ENCODE measurements around the gene BDH1.
A peak's percentile ranks its signal among the peaks of the same experiment; 100 is the strongest.
"Not testable (repeated sequence)": the region's sequence is repeated elsewhere in the genome, so short reads cannot be mapped to it uniquely, and the experiment has no call there.

The BDH1 gene

GRCh38 chr3:197525706-197526105 lies 30.1 kb downstream of the BDH1 start:
- Histone ChIP-seq H3K4me3 (ENCODE audit: low read length) (no peak overlapping the region), H3K36me3 (ENCODE audit: insufficient read depth, low read length) (no peaks in the 10 kb centered on the region), H3K4me2 (ENCODE audit: low read length) (no peak overlapping the region), H3K9ac (ENCODE audit: low read depth, low read length) (no peak overlapping the region), H3K9me3 (replicated peaks; ENCODE audit: low read length) (no peaks in the 10 kb centered on the region), H3K27me3 (ENCODE audit: control insufficient read depth, insufficient read depth, low read length) (peaks cover 4% of the 10 kb centered on the region), H3K4me1 (ENCODE audit: control insufficient read depth, insufficient read depth, low read length) (peaks cover 11% of the 10 kb centered on the region)

GRCh38 chr3:197524128-197524527 lies 31.6 kb downstream of the BDH1 start:
- no peak overlapping the region for H3K4me2 ChIP-seq (ENCODE audit: low read length)
- no peak overlapping the region for H3K9ac ChIP-seq (ENCODE audit: low read depth, low read length)
- peaks cover 21% of the 10 kb centered on the region for H3K4me1 ChIP-seq (ENCODE audit: control insufficient read depth, insufficient read depth, low read length)
- no peak overlapping the region for H3K4me3 ChIP-seq (ENCODE audit: low read length)
- H3K27me3 ChIP-seq (ENCODE audit: control insufficient read depth, insufficient read depth, low read length), result peaks cover 4% of the 10 kb centered on the region
- H3K36me3 ChIP-seq (ENCODE audit: insufficient read depth, low read length), result no peaks in the 10 kb centered on the region
- H3K9me3 ChIP-seq (replicated peaks; ENCODE audit: low read length), result no peaks in the 10 kb centered on the region

GRCh38 chr3:197523526-197523925 lies 32.2 kb downstream of the BDH1 start:
- H3K9me3 ChIP-seq (replicated peaks; ENCODE audit: low read length), result no peaks in the 10 kb centered on the region
- no peak overlapping the region for H3K4me2 ChIP-seq (ENCODE audit: low read length)
- no peak overlapping the region for H3K9ac ChIP-seq (ENCODE audit: low read depth, low read length)
- H3K4me3 ChIP-seq (ENCODE audit: low read length), result no peak overlapping the region
- peaks cover 4% of the 10 kb centered on the region for H3K27me3 ChIP-seq (ENCODE audit: control insufficient read depth, insufficient read depth, low read length)
- H3K4me1 ChIP-seq (ENCODE audit: control insufficient read depth, insufficient read depth, low read length), result peaks cover 21% of the 10 kb centered on the region
- H3K36me3 ChIP-seq (ENCODE audit: insufficient read depth, low read length), result no peaks in the 10 kb centered on the region

- H3K4me3 ChIP-seq (ENCODE audit: low read length), result no peak overlapping the region
- H3K4me2 ChIP-seq (ENCODE audit: low read length), result no peak overlapping the region
- H3K27me3 ChIP-seq (ENCODE audit: control insufficient read depth, insufficient read depth, low read length), result peaks cover 4% of the 10 kb centered on the region
- no peak overlapping the region for H3K9ac ChIP-seq (ENCODE audit: low read depth, low read length)
- H3K9me3 ChIP-seq (replicated peaks; ENCODE audit: low read length), result no peaks in the 10 kb centered on the region
- H3K4me1 ChIP-seq (ENCODE audit: control insufficient read depth, insufficient read depth, low read length), result peaks cover 21% of the 10 kb centered on the region
- no peaks in the 10 kb centered on the region for H3K36me3 ChIP-seq (ENCODE audit: insufficient read depth, low read length)
Measured at GRCh38 chr3:197522881-197523441, 32.8 kb downstream of the BDH1 start.

- Histone ChIP-seq H3K4me1 (ENCODE audit: control insufficient read depth, insufficient read depth, low read length) (peaks cover 22% of the 10 kb centered on the region), H3K4me2 (ENCODE audit: low read length) (no peak overlapping the region), H3K27me3 (ENCODE audit: control insufficient read depth, insufficient read depth, low read length) (peaks cover 3% of the 10 kb centered on the region), H3K36me3 (ENCODE audit: insufficient read depth, low read length) (no peaks in the 10 kb centered on the region), H3K9me3 (replicated peaks; ENCODE audit: low read length) (no peaks in the 10 kb centered on the region), H3K4me3 (ENCODE audit: low read length) (no peak overlapping the region), H3K9ac (ENCODE audit: low read depth, low read length) (no peak overlapping the region)
Measured at GRCh38 chr3:197522183-197522715, 33.5 kb downstream of the BDH1 start.

GRCh38 chr3:197521277-197522182 lies 34.2 kb downstream of the BDH1 start:
- H3K9ac ChIP-seq (ENCODE audit: low read depth, low read length), result peak overlapping the region; percentile 26
- no peaks in the 10 kb centered on the region for H3K36me3 ChIP-seq (ENCODE audit: insufficient read depth, low read length)
- peaks cover 29% of the 10 kb centered on the region for H3K4me1 ChIP-seq (ENCODE audit: control insufficient read depth, insufficient read depth, low read length)
- peak overlapping the region; percentile 50 for H3K4me2 ChIP-seq (ENCODE audit: low read length)
- H3K9me3 ChIP-seq (replicated peaks; ENCODE audit: low read length), result no peaks in the 10 kb centered on the region
- no peak overlapping the region for H3K4me3 ChIP-seq (ENCODE audit: low read length)
- no peaks in the 10 kb centered on the region for H3K27me3 ChIP-seq (ENCODE audit: control insufficient read depth, insufficient read depth, low read length)

- no peak overlapping the region for H3K4me3 ChIP-seq (ENCODE audit: low read length)
- peak overlapping the region; percentile 50 for H3K4me2 ChIP-seq (ENCODE audit: low read length)
- H3K36me3 ChIP-seq (ENCODE audit: insufficient read depth, low read length), result no peaks in the 10 kb centered on the region
- H3K27me3 ChIP-seq (ENCODE audit: control insufficient read depth, insufficient read depth, low read length), result no peaks in the 10 kb centered on the region
- H3K9me3 ChIP-seq (replicated peaks; ENCODE audit: low read length), result no peaks in the 10 kb centered on the region
- H3K9ac ChIP-seq (ENCODE audit: low read depth, low read length), result peak overlapping the region; percentile 41
- H3K4me1 ChIP-seq (ENCODE audit: control insufficient read depth, insufficient read depth, low read length), result peaks cover 33% of the 10 kb centered on the region
Measured at GRCh38 chr3:197520311-197521276, 35.2 kb downstream of the BDH1 start.

GRCh38 chr3:197519801-197520211 lies 36.0 kb downstream of the BDH1 start:
- Histone ChIP-seq H3K9ac (ENCODE audit: low read depth, low read length) (peak overlapping the region; percentile 41), H3K4me1 (ENCODE audit: control insufficient read depth, insufficient read depth, low read length) (peaks cover 33% of the 10 kb centered on the region), H3K4me2 (ENCODE audit: low read length) (no peak overlapping the region), H3K4me3 (ENCODE audit: low read length) (no peak overlapping the region), H3K27me3 (ENCODE audit: control insufficient read depth, insufficient read depth, low read length) (no peaks in the 10 kb centered on the region), H3K9me3 (replicated peaks; ENCODE audit: low read length) (no peaks in the 10 kb centered on the region), H3K36me3 (ENCODE audit: insufficient read depth, low read length) (no peaks in the 10 kb centered on the region)

- H3K36me3 ChIP-seq (ENCODE audit: insufficient read depth, low read length), result no peaks in the 10 kb centered on the region
- no peaks in the 10 kb centered on the region for H3K9me3 ChIP-seq (replicated peaks; ENCODE audit: low read length)
- no peak overlapping the region for H3K9ac ChIP-seq (ENCODE audit: low read depth, low read length)
- H3K27me3 ChIP-seq (ENCODE audit: control insufficient read depth, insufficient read depth, low read length), result no peaks in the 10 kb centered on the region
- H3K4me3 ChIP-seq (ENCODE audit: low read length), result no peak overlapping the region
- peaks cover 33% of the 10 kb centered on the region for H3K4me1 ChIP-seq (ENCODE audit: control insufficient read depth, insufficient read depth, low read length)
- H3K4me2 ChIP-seq (ENCODE audit: low read length), result no peak overlapping the region
Measured at GRCh38 chr3:197518881-197519421, 36.8 kb downstream of the BDH1 start.

GRCh38 chr3:197517922-197518683 lies 37.7 kb downstream of the BDH1 start:
- not testable (repeated sequence) for H3K4me2 ChIP-seq (ENCODE audit: low read length); H3K4me3 ChIP-seq (ENCODE audit: low read length); H3K9me3 ChIP-seq (replicated peaks; ENCODE audit: low read length); H3K36me3 ChIP-seq (ENCODE audit: insufficient read depth, low read length); H3K9ac ChIP-seq (ENCODE audit: low read depth, low read length); H3K27me3 ChIP-seq (ENCODE audit: control insufficient read depth, insufficient read depth, low read length)
- H3K4me1 ChIP-seq (ENCODE audit: control insufficient read depth, insufficient read depth, low read length), result peaks cover 33% of the 10 kb centered on the region
